K562 (cell line): ENCODE data around the gene LPCAT2. TPM values are rescaled to one million over a fixed set of nuclear protein-coding genes. Genes with fewer than 3 reads are reported as not detected.

Experiments used
- ATAC-seq: fragments of 200-7000 bp; cut with Tn5 transposase; 3 replicates; pipeline ENCODE4 v1.9.1; 2020; ENCODE audit warnings: moderate library complexity
- BruUV-seq: library from RNA; stranded (reverse); fragments of 400-500 nt; replicated peaks from 2 replicates; lab custom pipeline; 2021; lab: Mats Ljungman, UMichigan
- CTCF ChIA-PET: fragments of 300-600 bp; formaldehyde crosslinking; extraction: SDS; loops from one replicate; lab custom pipeline; 2021; ENCODE audit warnings: low intra/inter-chr PET ratio; lab: Yijun Ruan, JAX
- POLR2A ChIA-PET: fragments of 300-600, 350-650 bp; sonication (Branson Sonifier 250); formaldehyde crosslinking; extraction: SDS; loops from one replicate; lab custom pipeline; 2021; ENCODE audit warnings: antibody characterized with exemption, inconsistent platforms; lab: Yijun Ruan, JAX
- DNase-seq, 4 experiments: peaks; one replicate each; pipeline versions ENCODE4 v3.0.0 to v3.0.0-alpha.2; 2011 to 2018; ENCODE audit warnings: low spot score in 3 of 4, mixed read lengths in 3 of 4; ENCODE audit errors: extremely low read depth in 1 of 4
- FAIRE-seq: peaks from 2 replicates; lab custom pipeline; 2011; peaks lifted over from hg19 to GRCh38; lab: Jason Lieb, UNC
- H2AFZ ChIP-seq: 2 replicates; pipeline ENCODE4 v1.6.0; 2011; ENCODE audit warnings: low read depth, low read length, control low read depth, inconsistent platforms
- H3K27ac ChIP-seq: fragments of 200-600 bp; 3 replicates; pipeline ENCODE4 v1.8.0; 2011; ENCODE audit warnings: low read depth, mild to moderate bottlenecking, control low read depth, inconsistent platforms, low read length, moderate library complexity, mixed read lengths; ENCODE audit errors: extremely low read depth
- H3K27me3 ChIP-seq, 2 experiments: fragments of 300-600 bp in 1 of 2; 2 replicates in 1 of 2; 3 replicates in 1 of 2; pipeline versions ENCODE4 v1.6.0 to v1.8.0; 2011; ENCODE audit warnings: inconsistent platforms in 2 of 2, low read length in 2 of 2, mild to moderate bottlenecking in 1 of 2, mixed read lengths in 1 of 2, moderate library complexity in 1 of 2; ENCODE audit not compliant: control insufficient read depth in 2 of 2, insufficient read depth in 2 of 2
- H3K36me3 ChIP-seq: fragments of 300-600 bp; 3 replicates; pipeline ENCODE4 v1.8.0; 2011; ENCODE audit warnings: mild to moderate bottlenecking, low read length, inconsistent platforms; ENCODE audit not compliant: control insufficient read depth, insufficient read depth
- H3K4me1 ChIP-seq, 2 experiments: fragments of 200-600 bp in 1 of 2; replicated peaks in 1 of 2; 2 replicates in 1 of 2; 3 replicates in 1 of 2; pipeline versions ENCODE4 v1.5.1 to v1.8.0; 2011; ENCODE audit warnings: inconsistent platforms in 2 of 2, low read length in 2 of 2, mild to moderate bottlenecking in 1 of 2, mixed read lengths in 1 of 2, moderate library complexity in 1 of 2; ENCODE audit not compliant: control insufficient read depth in 2 of 2, insufficient read depth in 2 of 2
- H3K4me2 ChIP-seq: 2 replicates; pipeline ENCODE4 v1.6.1; 2011; ENCODE audit warnings: low read length, control low read depth, inconsistent platforms, mixed read lengths; ENCODE audit not compliant: insufficient read depth
- H3K4me3 ChIP-seq: fragments of 200-600 bp; sonication (generic), shearing (Covaris generic); 2 replicates; pipeline ENCODE4 v1.5.1; 2016; ENCODE audit warnings: control low read depth, inconsistent platforms
- H3K79me2 ChIP-seq: fragments of 200-600 bp; 3 replicates; pipeline ENCODE4 v1.8.0; 2011; ENCODE audit warnings: low read length, inconsistent platforms; ENCODE audit not compliant: control insufficient read depth, insufficient read depth
- H3K9ac ChIP-seq, 2 experiments: 2 replicates each; pipeline versions ENCODE4 v1.6.0 to v1.6.1; 2011; ENCODE audit warnings: low read depth in 2 of 2, low read length in 2 of 2, control low read depth in 1 of 2, inconsistent platforms in 1 of 2, mild to moderate bottlenecking in 1 of 2, mixed read lengths in 1 of 2; ENCODE audit not compliant: insufficient read depth in 1 of 2
- H3K9me1 ChIP-seq: one replicate; pipeline ENCODE4 v1.6.0; 2011; ENCODE audit warnings: inconsistent platforms, mild to moderate bottlenecking, low read length, moderate library complexity; ENCODE audit not compliant: control insufficient read depth, insufficient read depth
- H3K9me3 ChIP-seq: replicated peaks from 2 replicates; pipeline ENCODE4 v1.5.1; 2011; ENCODE audit warnings: low read depth, low read length, inconsistent platforms; ENCODE audit not compliant: control insufficient read depth, insufficient read depth
- H4K20me1 ChIP-seq: replicated peaks from 2 replicates; pipeline ENCODE4 v1.6.1; 2011; ENCODE audit warnings: low read length, inconsistent platforms, mixed read lengths; ENCODE audit not compliant: control insufficient read depth, insufficient read depth
- RBM25 ChIP-seq: fragments of 200-400 bp; formaldehyde crosslinking; IDR thresholded peaks from 2 replicates; pipeline ENCODE4 v1.6.1; 2018; ENCODE audit warnings: low read length, low read depth, moderate library complexity; ENCODE audit not compliant: severe bottlenecking
- STAG1 ChIP-seq: sonication (generic); formaldehyde crosslinking; IDR thresholded peaks from 2 replicates; pipeline ENCODE4 v1.5.0; 2020; ENCODE audit warnings: missing genetic modification reagents, borderline replicate concordance
- ZBTB11 ChIP-seq, 3 experiments: fragments of 200-800 bp in 1 of 3; fragments of 250-450 bp in 1 of 3; fragments of 450-650 bp in 1 of 3; sonication (Bioruptor Pico) in 1 of 3; sonication (Bioruptor generic) in 1 of 3; formaldehyde crosslinking in 1 of 3; IDR thresholded peaks; 2 replicates each; pipeline versions ENCODE4 v1.6.1 to v1.8.0; 2016 to 2022; ENCODE audit warnings: mild to moderate bottlenecking in 2 of 3, missing genetic modification characterization in 2 of 3, missing compliant biosample characterization in 1 of 3, moderate library complexity in 1 of 3
- ZHX1 ChIP-seq: fragments of 150-350 bp; conservative IDR thresholded peaks from 2 replicates; pipeline ENCODE4 v1.6.1; 2014; ENCODE audit warnings: low read length
- WGBS: fragments of 100-300 bp; shearing (Covaris generic); methylation state at CpG from one replicate; pipeline ENCODE4 v1.1.6; 2016; ENCODE audit warnings: low coverage, mixed read lengths; ENCODE audit not compliant: insufficient coverage; ENCODE audit errors: missing lambda C conversion rate; 5-methylcytosine and 5-hydroxymethylcytosine counted together
- in situ Hi-C: fragments of 300-500 bp; cut with MboI; formaldehyde crosslinking; loops from 4 replicates; pipeline ENCODE4 v1.15.0; 2018; ENCODE audit warnings: inconsistent platforms, mixed read lengths
- intact Hi-C: fragments of 100-400 bp; cut with micrococcal nuclease; formaldehyde crosslinking; loops from 2 replicates; pipeline ENCODE4 v1.14.2; 2022
- polyA plus RNA-seq, 8 experiments: library from polyadenylated mRNA; depleted of rRNA in 4 of 8; stranded (reverse) in 5 of 8; unstranded in 3 of 8; fragments of >200 nt; fragmentation: Nextera tagmentation in 2 of 8; fragmentation: Illumina TruSeq in 1 of 8; extraction: Ambion mirVana in 2 of 8; extraction: Trizol in 1 of 8; gene quantifications; 2 replicates each; pipeline versions ENCODE4 v1.2.1 to v1.2.3, GENCODE V29; 2011 to 2014; ENCODE audit warnings: inconsistent platforms in 1 of 8, missing spikeins in 1 of 8
- total RNA-seq, 7 experiments: library from RNA; depleted of rRNA in 6 of 7; stranded (reverse); fragments of >200 nt in 6 of 7; fragmentation: Illumina TruSeq in 2 of 7; extraction: Trizol in 2 of 7; gene quantifications; 2 replicates each; pipeline versions ENCODE4 v1.2.1 to v1.2.3, GENCODE V29; 2011 to 2021; ENCODE audit warnings: low replicate concordance in 1 of 7

The LPCAT2 gene
- total and polyA plus RNA-seq, 9 of the 15 experiments (the other 6 are each of a cell fraction or from before 2014, with no cell fraction given): 2.9 to 15.0 (median 7.3) TPM

GRCh38 chr16:55465077-55465896, 43.6 kb upstream of the LPCAT2 start (continued):
- TF ChIP-seq ZHX1 (0 out of 2 replicates have a peak, but pooled peaks have one; percentile 24), STAG1 (peak; percentile 96)

- in situ Hi-C loops: loop anchor here (5.0 to 10.0 kb wide), 4 partner anchors 81 to 859 kb away; no protein-coding TSS in a partner anchor
- FAIRE-seq: no peak
- no peaks in the 10 kb centered on the region; a peak in 1 of 5 replicates for H3K4me1 ChIP-seq
These were observed 42.7 kb upstream of the LPCAT2 start for GRCh38 chr16:55466209-55466608.

More at GRCh38 chr16:55466209-55466608, 42.7 kb upstream of the LPCAT2 start:
- DNase-seq (no peak), ATAC-seq (no peak)
- Histone ChIP-seq H3K4me3 (no peak overlapping the region), H3K9ac (no peak overlapping the region), H3K9me1 (no peaks in the 10 kb centered on the region), H3K4me2 (no peak overlapping the region), H3K79me2 (no peaks in the 10 kb centered on the region), H3K36me3 (no peaks in the 10 kb centered on the region), H3K27me3 (peaks cover 0 to 8% of the 10 kb centered on the region in 2 experiments; a peak in 1 of 5 replicates), H3K9me3 (no peaks in the 10 kb centered on the region), H3K27ac (no peak overlapping the region), H4K20me1 (no peaks in the 10 kb centered on the region; the same call in 1 of the 2 replicates), H2AFZ (no peak overlapping the region)
- WGBS: 0% methylated on average over 4 of the region's 4 CpGs
- BruUV-seq: no TSS peak
- intact Hi-C loops: loop anchor here (5.0 to 10.0 kb wide), 2 partner anchors 176 to 479 kb away; no protein-coding TSS in a partner anchor
- no peak for TF ChIP-seq ZBTB11 (CRISPR knock-in tag; IDR thresholded peaks at IDR 0.05)
- peak; percentile 81 for TF ChIP-seq RBM25
- ChIA-PET CTCF (interaction anchor here (1.8 to 7.2 kb wide), 4 partner anchors 77 to 852 kb away, joined by 8 to 139 read pairs (median 40); no protein-coding TSS in a partner anchor), POLR2A (no interaction called here)
